Kasumi-1 (cell line): ENCODE data around the gene TULP3.

Source experiments
- DNase-seq, 2 experiments: peaks; one replicate each; lab custom pipeline; 2025; lab: John Stamatoyannopoulos, UW

Gene TULP3

GRCh38 chr12:2925322-2925995 is 34.8 kb downstream of the TULP3 start:
- DNase-seq: no peak

- no peak for DNase-seq
These were observed 40.2 kb downstream of the TULP3 start for GRCh38 chr12:2930865-2931264.

- no peak for DNase-seq
These were observed 42.9 kb downstream of the TULP3 start for GRCh38 chr12:2933586-2933985.

- DNase-seq: no peak
These were observed 43.7 kb downstream of the TULP3 start for GRCh38 chr12:2934371-2934770.

- no peak for DNase-seq
These were observed 45.6 kb downstream of the TULP3 start for GRCh38 chr12:2936301-2936700.

GRCh38 chr12:2937500-2937899 is 46.8 kb downstream of the TULP3 start:
- no peak for DNase-seq

GRCh38 chr12:2939191-2939590 is 48.5 kb downstream of the TULP3 start:
- DNase-seq: no peak

GRCh38 chr12:2940564-2940963 is 49.9 kb downstream of the TULP3 start:
- DNase-seq: no peak

GRCh38 chr12:2941524-2941923 is 50.8 kb downstream of the TULP3 start:
- DNase-seq: no peak

- no peak for DNase-seq
These were observed 53.8 kb downstream of the TULP3 start for GRCh38 chr12:2944401-2945047.

GRCh38 chr12:2949411-2949810 is 58.7 kb downstream of the TULP3 start:
- DNase-seq: no peak

GRCh38 chr12:2955888-2956287 is 65.2 kb downstream of the TULP3 start:
- no peak for DNase-seq

GRCh38 chr12:2957816-2958431 is 67.2 kb downstream of the TULP3 start:
- DNase-seq: peak in 1 of 2 experiments; percentile 1

GRCh38 chr12:2958432-2959191 is 67.9 kb downstream of the TULP3 start:
- peak; percentile 8 to 15 for DNase-seq

- DNase-seq: peak; percentile 14 to 28
These were observed 68.5 kb downstream of the TULP3 start, which contains the start of gene TEAD4 for GRCh38 chr12:2959192-2959504. TEAD4 (plus strand) TSS chr12:2959397.

GRCh38 chr12:2959505-2960389 is 69.1 kb downstream of the TULP3 start:
- DNase-seq: peak in 1 of 2 experiments; percentile 29

- DNase-seq: peak in 1 of 2 experiments; percentile 26
These were observed 69.8 kb downstream of the TULP3 start for GRCh38 chr12:2960390-2960956.

- DNase-seq: no peak
These were observed 70.4 kb downstream of the TULP3 start for GRCh38 chr12:2960996-2961616.

- no peak for DNase-seq
These were observed 71.0 kb downstream of the TULP3 start for GRCh38 chr12:2961705-2962104.

GRCh38 chr12:2963154-2963759 is 72.6 kb downstream of the TULP3 start:
- no peak for DNase-seq
